Measurements from ENCODE around the gene ULK3.

Gene ULK3

DNA sequence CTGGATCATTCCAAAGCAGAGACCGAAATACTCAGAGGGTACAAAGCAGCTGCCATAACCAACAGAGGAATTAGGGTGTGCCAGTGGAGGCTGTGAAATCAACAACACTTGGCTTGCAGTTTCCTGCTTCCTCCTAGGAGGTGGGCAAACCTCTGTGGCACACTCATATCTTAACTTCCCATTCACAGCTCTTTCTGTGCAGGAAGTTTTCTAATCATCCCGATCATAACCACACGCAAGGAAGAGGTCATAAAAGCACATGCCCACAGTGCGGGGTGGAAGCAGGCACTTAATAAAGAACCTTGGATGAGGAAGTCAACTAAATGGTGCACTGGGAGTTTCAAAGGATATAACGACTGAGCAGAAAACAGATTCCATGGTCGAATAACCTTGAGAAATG is 25.1 kb upstream of the ULK3 start:
- DNase-seq (ENCODE audit: low spot score) = no peak

DNA sequence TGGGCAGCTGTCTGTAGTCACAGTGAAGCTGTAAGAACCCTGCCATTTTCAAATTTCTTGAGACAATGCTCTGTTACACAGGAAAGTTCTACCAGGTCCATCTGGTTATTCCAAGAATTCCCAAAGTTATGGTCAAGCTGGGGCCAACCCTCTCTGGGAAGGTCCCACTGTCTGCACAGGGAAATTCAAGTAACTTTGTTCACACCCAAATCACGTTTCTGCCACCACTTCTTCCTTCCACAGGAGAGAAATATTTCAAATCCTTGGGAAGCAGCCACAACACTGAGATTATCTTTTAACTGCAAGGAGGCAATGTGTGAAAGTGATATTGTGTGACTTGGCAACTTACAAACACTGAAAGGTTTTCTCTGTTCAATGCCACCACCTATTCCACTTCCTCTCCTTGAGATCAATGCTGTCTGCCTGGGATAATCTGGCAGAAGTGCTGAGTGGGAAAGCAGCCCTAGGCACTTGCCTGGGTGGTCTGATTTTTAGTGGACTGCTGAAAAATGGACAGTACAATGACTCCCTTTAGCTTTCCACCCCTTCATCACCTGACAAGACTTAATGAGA is 24.6 kb upstream of the ULK3 start:
- DNase-seq (ENCODE audit: low spot score) = no peak

DNA sequence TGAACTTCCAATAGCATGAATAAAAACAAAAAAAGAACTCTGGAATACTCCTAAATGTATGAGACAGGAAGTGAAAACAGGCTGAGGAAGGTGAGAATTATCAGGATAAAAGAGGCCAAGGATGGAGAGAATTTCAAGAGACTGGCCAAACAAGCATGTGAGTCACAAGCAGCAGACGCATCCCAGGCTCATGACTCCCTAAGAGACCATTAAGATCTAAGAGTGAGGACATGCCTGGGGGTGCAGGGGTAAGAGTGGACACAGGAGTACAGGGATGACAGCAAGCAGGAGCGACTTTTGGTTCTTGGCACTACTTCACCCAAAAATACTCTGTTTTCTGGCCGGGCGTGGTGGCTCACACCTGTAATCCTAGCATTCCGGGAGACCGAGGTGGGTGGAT is 23.1 kb upstream of the ULK3 start:
- DNase-seq (ENCODE audit: low spot score) = no peak

DNA sequence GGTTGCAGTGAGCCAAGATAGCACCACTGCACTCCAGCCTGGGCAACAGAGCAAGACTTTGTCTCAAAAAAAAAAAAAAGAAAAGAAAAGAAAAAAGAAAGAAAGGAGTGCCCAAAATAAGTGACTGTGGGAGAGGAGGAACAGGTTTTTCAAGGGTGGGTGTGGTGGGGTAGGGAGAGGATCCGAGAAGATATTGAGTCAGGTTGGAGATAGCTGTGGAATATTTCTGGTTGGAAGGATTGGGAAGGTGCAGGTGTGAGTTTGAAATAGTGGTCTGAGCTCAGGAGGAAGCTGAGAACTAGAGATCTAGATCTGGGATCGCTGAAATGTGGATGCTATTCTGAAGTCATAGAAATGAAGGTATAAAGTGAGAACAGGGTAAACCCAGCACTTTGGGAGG is 22.4 kb upstream of the ULK3 start:
- DNase-seq (ENCODE audit: low spot score) = no peak

DNA sequence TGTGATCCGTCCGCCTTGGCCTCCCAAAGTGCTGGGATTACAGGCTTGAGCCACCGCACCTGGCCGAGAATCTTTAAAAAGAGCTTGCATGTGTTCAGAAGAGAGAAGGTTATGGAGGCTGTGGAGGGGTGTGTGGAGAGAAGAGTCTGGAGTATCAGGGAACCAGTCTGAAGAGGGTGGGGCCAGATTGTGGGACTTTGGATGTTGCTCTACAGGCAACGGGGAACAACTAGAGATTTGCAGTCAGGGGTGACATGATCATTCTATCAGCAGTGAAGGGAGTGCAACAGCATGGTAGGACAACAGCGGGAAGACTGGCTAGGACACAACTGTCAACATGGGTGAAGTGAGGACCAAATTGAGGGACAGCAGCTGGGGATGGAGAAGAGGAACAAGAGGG is 21.3 kb upstream of the ULK3 start:
- no peak for DNase-seq (ENCODE audit: low spot score)

DNA sequence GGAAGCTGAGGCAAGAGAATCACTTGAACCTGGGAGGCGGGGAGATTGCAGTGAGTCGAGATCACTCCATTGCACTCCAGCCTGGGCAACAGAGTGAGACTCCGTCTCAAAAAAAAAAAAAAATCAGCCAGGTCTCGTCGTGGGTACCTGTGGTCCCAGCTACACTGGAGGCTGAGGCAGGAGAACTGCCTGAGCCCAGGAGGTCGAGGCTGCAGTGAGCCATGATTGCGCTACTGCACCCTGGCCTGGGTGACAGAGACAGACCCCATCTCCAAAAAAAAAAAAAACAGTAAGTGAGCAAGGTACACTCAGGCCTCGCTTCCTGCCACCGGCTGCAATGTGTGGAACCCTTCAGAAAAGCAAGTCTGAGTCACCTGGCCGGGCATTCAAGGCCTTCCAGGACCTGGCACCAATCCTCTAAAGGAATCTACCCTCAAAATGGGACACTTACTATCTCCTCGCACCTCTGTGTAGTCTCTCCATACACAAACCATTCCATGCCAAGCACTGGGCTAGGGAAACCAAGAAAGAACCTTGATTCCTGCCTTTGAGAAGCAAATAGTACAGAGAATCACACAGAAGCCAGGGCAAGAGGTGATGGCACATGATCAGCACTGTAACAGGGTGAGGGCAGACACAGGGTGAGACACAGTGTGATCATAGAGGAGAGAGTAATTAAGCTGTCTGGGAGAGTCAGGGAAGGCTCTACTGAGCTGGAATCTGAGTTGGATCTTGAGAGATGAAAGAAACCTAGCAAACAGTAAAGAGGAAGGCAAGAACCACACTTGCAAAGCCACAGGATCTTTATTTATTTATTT is 20.5 kb upstream of the ULK3 start:
- no peak for DNase-seq (ENCODE audit: low spot score)

DNA sequence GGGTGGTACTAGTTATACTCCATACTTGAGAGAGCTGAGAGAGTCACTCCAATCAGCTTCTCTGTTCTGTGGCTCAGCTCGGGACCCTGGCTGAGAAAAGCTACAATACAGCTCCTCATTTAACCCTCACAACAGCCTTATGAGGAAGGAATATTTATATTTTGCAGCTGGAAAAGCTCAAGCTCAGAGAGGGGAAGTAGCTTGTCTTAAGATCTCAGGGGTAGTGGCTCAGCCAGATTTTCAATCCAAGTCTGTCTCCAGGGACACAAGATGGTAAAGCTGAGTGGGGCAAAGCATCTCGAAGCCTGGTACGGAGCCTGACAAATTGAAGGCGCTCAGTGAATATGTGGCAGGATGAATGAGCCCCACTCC is 15.4 kb upstream of the ULK3 start:
- DNase-seq (ENCODE audit: low spot score) = no peak

DNA sequence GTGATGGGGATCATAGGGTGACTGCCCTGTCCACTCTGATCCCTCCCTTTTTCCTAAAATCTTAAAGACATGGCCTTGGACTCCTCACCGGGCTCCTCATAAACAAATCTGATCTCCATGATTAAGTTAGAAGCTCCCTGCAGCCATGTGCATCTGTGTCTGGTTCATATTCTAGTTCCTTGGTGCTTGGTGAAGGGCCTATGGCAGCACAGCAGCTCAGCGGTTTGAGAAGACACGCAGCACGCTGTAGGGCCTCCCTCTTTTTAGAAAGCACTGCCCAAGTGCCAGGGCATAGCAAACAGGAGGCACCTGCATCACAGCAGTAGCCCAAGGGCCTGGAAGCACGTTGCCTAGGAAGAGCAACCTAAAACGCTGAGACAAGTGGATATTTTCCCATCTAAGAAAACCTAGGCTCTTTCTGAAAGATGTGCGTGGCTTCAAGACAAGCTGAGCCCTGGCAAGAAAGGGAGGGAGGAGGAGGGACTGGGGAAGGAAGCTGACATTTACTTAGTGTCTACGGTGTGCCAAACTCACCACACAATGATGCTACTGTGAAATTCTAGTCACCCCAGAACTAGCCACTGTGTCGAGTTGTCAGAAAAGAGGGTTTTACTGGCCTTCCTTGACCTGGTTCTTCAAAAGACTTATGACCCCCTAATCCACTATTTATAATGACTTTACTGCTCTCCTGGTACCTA is 14.9 kb upstream of the ULK3 start:
- no peak for DNase-seq (ENCODE audit: low spot score)

DNA sequence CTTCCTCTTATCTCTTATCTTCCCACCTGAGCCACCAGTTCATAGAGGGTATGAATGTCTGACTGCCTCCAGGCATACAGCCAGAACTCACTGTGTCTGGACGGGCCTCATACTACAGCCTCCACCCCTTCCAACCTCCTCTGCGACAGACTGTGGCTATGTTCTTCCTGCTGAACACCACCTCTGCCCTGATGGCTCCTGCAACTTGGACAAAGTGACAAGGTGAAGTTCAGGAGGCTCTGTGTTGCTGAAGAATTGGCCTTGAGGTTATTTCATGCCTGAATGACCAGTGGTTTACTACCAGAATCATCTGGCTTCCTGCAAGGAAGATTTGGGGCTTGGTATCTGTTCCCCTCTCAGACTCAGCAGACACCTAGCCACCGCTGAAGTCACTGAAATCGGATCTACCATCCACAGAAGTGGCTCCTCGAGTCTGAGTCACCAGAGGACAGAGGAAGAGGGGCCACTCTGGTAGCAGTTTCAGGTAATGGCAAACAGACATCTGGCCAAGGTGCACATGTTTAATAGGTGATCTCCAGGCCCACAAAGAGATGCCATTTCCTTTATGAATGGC is 14.2 kb upstream of the ULK3 start:
- DNase-seq (ENCODE audit: low spot score) = no peak

DNA sequence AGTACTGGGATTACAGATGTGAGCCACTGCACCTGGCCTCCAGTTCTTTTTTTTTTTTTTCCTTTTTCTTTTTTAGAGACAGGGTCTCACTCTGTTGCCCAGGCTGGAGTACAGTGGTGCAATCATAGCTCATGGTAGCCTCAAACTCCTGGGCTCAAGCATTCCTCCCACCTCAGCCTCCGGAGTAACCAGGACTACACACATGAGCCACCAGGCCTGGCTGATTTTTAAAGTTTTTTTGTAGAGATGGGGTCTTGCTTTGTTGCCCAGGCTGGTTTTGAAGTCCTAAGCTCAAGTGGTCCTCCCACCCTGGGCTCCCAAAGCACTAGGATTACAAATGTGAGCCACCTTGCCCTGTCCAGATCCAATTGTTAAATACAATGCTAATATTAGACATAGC is 13.6 kb upstream of the ULK3 start:
- DNase-seq (ENCODE audit: low spot score) = no peak

DNA sequence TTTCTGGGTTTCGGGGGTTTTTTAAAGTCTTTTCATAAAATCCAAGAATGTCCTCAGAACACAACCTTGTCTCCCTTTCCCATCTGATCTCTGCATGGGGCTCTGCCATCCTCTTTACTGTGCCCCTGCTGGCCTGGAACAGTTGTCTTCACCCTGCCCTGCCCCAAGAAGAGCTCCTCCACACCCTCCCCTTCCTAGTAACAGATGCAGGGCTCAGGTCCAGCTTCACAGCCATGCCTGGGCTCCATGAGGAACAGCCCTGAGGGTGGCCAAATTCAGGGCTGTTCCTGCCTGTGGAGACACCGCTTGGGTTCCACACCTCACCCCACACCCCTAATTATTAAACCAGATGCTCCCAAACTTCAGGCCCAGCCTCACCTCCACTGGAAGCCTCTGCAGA is 12.9 kb upstream of the ULK3 start:
- DNase-seq (ENCODE audit: low spot score) = no peak

DNA sequence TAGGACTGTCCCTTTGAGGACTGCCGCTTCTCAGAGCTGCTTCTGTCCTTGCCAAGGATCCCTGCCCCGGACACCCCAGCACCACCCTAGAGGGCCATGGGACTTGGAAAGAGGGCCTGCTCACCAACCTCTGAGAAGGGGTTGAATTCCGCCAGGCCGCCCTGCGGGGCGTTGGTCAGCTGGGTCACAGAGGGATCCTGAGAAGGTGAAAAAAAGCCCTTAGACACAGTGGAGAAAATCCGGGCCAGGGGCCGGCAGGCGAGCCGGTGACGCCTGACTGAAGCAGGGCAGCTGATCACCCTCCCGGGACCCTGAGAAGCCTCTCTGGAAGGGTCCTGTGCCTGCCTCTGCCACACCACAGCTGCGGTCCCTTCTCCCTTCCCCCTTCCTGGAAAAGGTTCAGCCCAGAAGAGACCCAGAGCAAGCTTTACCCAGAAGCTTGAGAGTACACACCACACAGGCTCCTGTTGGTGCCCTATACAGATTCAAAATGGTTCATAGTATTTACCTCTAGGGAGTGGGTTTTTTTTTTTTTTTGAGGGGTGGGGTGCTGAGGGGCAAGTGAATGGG is 11.6 kb upstream of the ULK3 start:
- DNase-seq (ENCODE audit: low spot score) = no peak

DNA sequence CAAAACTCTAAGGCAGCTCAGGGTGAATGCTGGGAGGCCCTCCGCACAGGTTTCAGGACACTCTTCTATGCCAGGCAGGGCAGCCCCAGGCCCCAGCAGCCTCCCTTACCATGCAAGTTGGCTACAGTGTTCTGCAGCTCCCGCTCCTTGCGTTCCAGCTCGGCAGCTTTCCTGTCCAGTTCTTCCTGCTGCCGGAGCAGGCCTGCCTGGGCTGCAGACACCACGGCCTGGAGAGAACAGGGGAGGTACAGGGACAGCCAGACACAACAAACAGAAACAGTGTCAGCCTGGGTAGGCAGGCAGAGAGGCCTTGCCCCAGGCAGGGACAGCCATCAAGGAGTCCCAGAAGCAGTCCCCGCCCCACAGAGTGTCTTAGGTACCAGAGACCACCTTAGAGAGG is 9.0 kb upstream of the ULK3 start:
- DNase-seq (ENCODE audit: low spot score) = no peak

DNA sequence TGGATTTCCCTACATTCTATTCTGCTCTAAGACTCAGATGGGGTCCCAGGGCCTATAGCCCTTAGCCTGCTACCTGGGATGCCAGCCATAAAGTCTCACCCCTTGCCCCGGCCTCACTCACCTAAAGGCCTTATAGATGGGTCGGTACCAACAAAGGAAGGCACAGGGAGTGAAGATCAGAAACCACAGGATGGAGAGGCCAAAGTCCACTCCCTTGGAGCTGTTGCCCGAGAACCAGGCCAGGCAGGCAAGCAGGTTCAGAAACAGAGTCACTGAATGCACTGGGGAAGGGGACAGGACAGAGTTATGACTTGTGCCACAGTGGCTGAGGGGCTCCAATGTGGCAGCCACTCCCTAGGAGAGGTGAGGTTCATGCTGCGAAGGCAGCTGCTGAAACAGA is 7.4 kb upstream of the ULK3 start:
- DNase-seq (ENCODE audit: low spot score) = no peak

DNA sequence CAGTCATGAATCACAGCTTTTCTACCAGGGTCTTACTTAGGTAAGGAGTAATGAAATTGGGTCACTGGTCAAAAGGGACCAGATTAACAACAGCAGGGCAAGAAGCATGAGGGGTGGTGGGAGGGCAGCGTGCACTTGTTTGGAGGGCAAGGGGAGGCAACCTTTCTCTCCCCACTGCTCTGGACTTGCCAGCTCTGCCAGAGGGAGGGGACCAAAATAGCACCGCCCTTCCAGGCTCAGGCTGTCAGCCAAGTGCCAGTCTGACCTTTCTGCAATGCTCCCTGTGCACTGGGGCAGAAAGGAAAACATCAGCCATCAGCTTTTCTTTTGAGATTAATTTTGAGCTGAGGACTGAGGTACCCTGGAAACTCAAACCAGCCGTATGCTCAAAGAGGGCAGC is 4.5 kb upstream of the ULK3 start:
- DNase-seq (ENCODE audit: low spot score) = no peak

DNA sequence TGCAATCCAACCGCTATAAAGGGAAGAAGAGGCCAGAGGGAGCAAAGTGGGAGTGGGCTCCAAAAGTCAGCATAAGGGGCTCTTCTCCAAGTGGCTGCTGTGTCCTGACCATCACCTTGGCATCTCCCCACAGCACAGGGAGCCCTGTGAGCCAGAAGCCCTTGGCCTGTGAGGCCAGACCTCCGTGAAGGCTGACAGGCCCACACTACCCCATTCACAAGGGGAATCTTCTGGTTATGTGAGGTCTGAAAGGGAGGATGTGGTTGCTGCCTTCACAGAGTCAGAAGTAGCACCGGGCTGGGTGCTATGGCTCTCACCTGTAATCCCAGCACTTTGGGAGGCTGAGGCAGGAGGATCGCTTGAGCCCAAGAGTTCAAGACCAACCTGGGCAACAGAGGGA is 2.6 kb upstream of the ULK3 start:
- DNase-seq (ENCODE audit: low spot score) = no peak

DNA sequence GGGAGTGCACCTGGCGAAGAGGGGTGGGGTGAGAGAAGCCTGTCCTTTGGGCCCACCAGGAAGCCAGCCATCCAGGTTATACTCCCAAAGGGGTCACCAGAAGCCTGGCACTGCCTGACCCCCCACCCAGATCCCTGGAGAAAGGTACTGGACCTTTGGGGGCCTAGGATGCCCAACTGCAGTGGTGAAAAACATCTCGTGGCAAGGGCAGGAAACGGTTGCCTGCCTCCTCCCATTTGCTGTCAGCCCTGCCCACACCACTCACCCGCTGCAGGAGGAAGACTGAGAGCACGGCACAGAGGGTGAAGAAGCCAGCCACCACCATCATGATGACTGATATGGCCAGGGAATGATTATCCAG is 2.2 kb upstream of the ULK3 start:
- no peak for DNase-seq (ENCODE audit: low spot score)

DNA sequence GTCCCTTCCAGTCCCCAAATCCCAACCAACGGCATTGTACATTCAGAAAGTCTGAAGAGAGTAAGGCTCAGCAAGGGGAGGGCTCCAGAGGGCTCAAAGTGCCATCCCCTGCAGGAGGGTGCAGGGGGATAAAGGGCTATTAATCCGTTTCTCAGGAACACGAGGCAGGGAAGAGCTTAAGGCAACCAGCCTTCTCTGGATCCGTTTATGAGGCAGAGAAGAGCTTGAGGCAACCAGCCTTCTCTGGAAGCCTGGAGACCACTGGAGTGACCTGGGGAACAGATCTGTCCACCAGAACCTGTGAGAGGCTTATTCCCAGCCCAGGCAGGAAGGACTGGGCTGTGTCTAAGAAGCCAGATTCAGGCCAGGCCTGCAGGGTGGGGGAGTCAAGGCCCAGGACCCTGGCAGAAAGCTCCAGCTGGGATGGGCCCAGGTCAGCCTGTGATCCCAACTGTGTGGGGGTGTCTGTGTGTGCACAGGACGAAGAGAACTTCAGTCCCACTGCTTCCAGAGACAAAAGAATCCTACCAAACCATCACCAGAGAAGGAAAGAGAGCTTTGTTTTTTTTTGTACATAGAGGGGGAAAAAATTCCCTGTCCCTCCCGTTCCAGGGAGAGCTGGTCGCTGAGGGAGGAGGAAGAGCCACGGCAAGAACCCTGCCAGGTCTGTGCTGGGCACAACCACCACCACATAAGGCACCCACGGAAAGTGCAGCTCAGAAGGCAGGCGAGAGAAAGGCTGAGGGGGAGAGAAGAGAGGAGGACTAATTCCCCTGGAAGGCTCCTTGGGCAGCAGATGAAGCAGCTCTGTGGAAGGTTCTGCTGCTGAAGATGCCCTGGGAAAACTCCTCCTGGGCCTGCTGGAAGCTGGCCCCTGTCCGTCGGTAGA is 1.6 kb upstream of the ULK3 start:
- DNase-seq (ENCODE audit: low spot score) = peak; percentile 84

DNA sequence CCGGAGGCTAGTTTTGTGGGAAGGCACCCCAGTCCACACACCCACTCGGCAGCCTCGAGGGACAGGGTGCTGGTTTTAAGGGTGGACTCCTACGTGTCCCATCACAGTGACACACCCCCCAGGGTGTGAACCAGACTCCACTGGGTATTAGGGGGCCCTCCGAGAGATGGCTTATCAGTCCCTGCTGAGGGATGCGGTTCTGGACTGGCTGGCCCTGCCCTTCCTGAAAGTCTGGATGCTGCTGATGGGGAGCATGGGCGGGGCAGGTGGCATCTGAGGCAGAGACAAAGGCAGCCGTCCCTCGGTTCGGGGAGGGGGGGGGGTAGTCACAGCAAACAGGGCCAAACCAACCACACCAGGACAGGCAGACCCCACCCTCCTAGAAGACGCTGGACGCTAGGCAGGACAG is 939 bp upstream of the ULK3 start:
- DNase-seq (ENCODE audit: low spot score) = peak; percentile 68

DNA sequence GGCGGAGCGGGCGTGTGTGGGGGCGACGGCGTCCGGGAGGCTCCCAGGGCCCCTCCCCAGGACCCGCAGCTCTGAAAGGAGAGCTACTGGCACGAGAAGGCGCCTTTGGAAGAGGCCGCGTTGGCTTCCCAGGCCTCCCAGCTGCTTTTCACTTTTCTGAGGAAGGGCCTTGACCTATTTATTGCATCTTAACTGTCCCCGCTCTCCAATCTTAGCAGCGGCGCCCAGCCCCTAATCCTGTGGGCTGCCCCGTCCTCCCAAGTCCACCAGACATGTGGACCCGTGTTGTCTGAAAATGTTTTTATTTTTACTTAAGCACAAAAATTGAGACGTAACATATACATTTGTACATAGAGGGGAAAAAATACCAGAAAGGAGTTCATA is 481 bp upstream of the ULK3 start:
- DNase-seq (ENCODE audit: low spot score) = no peak

DNA sequence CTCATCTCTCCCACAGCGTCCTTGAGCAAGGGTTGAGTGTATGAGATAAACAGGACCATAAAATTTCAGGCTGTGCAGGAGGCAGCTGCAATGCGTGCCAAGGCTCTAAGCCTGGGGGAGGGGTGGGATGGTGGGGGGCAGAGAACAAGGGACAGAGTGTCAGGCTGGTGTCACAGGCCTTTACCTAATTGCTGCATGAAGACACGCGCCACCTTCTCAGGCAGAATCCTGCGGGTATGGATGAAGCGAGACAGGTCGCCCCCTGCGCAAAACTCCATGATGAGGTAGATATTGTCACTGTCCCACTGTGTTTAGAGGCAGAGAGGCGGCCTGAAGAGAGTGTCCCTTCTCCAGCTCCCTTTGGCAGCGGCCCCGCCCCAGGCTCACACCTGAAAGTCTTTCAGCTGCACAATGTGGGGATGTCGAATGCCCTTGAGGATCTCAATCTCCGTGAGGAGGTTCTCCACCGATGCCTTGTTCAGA is 1.0 kb downstream of the ULK3 start:
- DNase-seq (ENCODE audit: low spot score) = no peak

Measured in D341Med (cell line).